NCI-H2227 treated with DMSO at 0.1 percent for 48 hours (cell line): ENCODE results near the gene MELTF.
"Not testable (repeated sequence)": the region's sequence is repeated elsewhere in the genome, so short reads cannot be mapped to it uniquely, and the experiment has no call there.

ENCODE experiments used
- DNase-seq: peaks from one replicate; lab custom pipeline; 2025; lab: John Stamatoyannopoulos, UW

The MELTF gene

DNA sequence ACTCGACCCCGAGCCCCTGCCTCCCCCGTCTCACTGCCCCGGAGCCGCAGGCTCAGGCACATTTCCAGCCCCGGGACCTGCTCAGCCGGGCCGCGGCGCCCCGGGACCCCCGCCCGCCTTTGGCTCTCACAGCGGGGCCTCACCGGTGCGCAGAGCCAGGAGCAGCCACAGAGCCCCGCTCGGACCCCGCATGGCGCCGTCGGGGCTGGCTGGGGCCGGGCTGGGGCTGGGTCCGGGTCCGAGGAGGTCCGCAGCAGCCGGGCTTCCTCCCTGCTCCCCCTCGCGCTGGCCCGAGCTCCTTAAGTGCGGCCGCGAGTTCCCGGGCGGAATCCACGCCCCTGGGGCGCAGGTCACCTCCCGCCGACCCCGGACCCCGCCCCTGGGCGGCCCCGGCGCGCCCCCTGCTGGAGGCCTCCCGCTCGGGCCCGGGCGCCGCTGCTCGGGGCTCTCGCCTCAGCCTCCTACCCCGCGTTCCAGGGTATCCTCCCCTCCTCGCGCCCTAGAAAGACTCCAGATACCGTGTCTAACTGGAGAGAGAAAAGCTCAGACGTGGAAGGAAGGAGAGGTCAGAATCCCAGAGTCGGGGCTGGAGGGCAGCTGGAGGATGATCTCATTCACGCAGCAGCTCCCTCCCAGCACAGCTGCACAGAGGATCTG, at the start of gene MELTF:
Gene MELTF (minus strand): TSS at position 307 of the 657 bp plus-strand sequence. CDS start 115 bp downstream, at position 192.
- DNase-seq, result no peak

DNA sequence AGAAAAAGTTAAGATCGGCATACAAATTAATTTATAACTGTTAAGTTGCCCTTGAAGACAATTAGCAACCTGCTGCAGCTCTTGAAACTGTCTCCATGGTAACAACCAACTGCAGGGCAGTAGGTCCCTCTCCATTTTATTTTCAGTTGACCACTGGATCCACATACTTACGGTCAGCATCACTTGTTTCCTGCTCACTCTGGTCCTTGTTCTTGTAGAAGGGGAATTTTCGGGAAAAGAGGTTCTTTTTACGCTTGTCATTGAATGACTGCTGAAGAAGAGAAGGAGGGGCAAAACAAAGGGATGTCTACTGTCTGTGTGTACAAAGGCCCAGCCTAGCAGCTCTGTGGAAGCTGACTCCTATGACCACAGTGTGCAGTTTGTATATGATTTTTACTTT, 46.8 kb upstream of the MELTF start:
- DNase-seq, result no peak

DNA sequence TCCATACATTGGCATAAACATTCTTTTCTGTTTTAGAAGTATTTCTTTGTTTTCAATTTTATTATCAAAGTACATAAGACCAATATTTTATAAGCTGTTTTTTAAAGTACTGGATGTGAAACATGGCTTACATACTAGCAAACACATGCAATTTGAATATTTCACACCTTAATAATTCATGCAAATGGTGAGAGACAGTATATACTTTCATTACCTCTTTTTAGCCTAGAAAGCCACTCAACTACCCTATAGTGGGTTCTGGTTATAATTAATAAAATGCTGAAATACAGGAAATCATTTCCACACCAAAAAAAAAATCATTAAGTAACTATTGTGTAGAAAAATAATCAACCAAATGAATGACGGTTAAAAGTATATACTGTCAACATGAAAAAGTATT, 38.5 kb upstream of the MELTF start:
- no peak for DNase-seq

DNA sequence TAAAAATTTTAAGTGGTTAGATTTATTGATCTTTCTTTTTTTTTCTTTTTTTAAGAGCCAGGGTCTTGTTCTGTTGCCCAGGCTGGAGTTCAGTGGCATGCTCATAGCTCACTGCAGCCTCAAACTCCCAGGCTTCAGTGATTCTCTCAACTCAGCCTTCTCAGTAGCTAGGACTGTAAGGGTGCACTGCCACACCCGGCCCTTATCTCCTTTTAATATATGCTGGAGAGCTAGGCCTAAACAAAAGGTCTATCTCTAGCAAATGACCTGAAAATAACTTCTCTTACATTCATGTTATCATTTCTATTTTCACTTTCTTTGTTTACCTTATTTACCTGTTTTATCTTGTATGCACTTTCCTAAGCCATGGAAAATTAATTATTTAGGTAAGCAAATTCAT, 35.2 kb upstream of the MELTF start:
- DNase-seq, result no peak

DNA sequence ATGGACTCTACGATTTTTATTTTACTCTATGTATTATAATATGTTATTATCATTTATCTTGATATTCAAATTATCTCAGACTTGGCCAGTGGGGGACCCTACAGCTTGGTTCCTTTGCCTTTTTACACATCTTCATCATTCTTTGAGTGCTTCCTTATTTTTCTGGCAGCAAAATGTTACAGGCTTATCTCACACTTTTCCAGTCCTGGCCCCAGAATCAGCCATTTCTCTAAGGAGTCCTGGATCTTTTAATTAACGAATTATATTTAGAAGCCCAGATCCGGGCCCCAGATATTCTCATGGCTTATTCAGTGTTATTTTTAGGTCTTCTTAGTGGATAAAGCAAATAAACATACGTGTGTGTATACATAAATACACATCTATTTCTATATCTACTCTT, 32.8 kb upstream of the MELTF start:
- DNase-seq, result no peak

DNA sequence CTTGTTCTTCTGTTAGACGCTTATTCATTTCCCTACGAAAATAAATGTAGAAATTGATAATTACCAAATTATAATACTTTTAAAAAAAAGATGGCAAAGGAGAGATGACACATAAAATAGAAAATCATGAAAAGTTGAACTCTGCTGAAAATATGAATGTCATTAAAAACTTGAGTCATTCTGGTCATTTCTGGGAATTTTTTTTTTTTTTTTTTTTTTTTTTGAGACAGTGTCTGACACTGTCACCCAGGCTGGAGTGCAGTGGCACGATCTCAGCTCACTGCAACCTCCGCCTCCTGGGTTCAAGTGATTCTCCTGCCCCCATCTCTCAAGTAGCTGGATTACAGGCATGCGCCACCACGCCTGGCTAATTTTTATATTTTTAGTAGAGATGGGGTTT, 22.0 kb upstream of the MELTF start:
- not testable (repeated sequence) for DNase-seq

DNA sequence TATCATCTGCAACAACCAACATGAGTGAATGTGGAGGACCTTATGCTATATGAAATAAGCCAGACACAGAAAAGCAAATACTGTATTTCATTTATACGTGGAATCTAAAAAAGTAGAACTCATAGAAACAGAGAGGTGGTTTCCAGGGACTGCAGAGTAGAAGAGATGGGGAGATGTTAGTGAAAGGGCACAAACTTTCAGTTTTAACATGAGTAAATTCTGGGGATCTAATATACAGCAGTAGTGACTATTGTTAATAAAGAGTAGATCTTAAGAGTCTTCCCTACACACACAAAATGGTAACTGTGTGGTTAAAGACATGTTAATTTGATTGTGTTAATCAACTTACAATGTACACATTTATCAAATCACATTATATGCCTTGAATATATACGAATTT, 20.9 kb upstream of the MELTF start:
- no peak for DNase-seq

DNA sequence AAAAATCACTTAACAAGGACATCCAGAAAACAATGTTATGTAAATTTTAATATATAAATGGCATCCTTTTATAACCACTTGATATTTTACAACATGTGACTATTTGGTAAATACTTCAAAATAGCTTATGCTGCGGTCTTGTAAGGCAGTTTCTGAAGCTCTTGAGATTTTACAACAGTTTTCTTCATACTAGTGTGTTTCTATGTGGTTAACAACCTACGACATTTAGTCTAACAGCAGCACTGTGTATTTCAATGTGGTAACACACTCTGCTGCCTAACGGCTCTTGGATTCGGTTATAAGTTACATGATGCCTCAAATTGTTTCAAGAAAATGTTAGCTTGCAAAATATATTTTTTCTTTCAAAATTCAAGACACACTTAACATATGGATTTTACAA, 12.9 kb upstream of the MELTF start:
- no peak for DNase-seq

DNA sequence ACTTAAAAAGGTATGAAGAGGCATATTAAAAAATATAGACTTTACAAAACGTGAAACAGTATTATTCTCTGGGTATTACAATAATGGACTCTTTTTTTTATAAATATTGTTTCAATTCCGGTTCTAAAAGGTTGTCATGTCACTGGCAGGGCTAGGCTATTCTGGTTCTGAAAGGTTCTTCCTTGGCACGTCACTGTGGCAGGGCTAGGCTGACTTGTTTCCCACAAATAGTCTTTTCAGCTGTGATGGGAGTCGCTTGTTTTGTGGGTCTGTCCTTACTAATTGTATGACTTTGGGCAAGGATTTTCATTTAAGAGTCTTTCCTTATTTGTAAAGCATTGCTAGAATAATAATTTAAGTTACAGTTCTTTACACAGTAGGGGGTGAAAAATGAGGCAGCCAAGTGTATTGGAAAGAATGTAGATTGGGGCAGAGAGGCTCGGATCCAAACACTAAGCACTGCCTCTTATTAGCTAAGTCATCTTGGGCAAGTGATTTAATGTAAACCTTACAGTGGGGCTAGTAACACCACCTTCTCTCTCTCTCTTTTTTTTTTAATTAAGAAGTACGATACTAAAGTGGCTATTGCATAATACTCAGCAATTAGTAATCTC, 12.4 kb upstream of the MELTF start:
- no peak for DNase-seq

DNA sequence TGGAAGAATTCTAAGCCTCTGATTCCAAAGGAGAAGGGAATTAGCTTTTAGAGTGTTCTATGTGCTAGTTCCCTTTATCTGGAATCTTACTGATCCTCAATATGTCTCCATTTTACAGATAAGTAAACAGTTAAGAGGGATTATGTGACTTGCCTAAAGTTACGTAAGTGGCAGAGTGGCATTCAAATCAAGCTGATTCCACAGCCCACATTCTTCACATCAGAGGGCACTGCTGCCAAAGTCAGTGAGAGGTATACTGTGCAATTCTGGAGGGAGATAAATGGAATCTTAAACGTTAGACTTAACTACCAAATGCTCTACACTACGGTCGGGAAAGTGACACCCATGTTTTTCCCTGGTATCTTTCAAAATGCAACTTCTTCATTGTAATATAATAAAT, 11.0 kb upstream of the MELTF start:
- DNase-seq, result no peak

DNA sequence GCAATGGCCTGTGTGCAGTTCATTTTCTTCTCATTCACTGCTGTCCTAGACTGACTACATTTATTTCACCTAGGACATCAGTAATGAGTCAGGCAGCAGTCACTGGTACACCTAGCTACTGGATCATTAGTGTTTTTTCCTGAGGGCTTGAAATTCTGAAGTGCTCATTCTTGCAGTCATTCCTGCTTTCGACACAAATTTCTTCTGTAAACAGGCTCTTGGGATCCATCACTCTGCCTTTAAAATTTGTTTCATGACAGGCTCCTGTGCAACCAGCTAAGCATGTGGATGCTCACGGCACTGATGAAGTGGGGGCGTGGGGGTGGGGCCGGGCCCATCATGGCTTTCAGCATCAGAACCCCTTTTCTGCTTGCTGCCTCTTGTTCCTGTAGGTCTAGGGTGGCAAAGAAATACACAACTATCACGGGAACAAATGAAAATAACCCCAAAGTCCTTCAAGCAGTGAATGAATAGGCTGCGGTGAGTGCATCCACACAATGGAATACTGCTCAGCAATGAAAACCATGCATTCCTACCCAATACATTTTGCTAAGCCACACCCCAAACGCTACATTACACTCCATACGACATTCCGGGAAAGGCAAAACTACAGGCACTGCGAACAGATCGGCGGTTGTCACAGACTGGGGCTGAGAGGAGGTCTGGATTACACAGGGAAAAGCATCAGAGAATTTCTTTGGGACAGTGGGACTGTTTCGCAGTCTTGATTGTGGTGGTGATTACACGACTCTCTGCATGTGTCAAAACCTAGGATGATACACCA, 9.3 kb upstream of the MELTF start:
- no peak for DNase-seq

DNA sequence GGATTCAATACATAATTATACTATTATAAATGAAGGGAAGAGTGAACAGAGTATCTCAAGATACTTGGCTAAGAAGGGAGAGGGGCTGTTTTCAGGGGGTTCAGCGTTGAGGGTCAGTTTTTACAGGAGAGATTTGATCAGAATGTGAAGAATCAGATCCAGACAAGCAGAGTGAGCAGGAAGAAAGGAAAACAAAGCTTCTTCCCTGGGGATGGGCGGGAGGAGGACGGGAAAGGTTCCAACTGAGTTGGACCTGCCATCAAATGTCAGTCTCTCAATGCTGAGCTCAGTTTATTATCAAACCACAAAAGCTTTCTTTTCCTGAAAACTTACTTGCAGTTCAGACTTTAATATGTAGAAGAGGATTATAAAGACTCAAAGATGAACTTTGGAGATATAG, 6.0 kb upstream of the MELTF start:
- DNase-seq, result no peak

DNA sequence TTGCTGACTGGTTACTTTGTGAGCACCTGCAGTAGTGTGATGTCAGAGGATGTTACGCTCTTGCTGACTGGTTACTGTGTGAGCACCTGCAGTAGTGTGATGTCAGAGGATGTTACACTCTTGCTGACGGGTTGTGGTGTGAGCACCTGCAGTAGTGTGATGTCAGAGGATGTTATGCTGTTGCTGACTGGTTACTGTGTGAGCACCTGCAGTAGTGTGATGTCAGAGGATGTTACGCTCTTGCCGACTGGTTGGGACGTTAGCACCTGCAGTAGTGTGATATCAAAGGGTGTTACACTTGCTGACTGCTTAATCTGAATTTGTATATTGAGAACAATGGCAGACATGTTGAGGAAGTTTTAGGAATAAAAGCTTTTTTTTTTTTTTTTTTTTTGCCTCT, 5.2 kb upstream of the MELTF start:
- not testable (repeated sequence) for DNase-seq

DNA sequence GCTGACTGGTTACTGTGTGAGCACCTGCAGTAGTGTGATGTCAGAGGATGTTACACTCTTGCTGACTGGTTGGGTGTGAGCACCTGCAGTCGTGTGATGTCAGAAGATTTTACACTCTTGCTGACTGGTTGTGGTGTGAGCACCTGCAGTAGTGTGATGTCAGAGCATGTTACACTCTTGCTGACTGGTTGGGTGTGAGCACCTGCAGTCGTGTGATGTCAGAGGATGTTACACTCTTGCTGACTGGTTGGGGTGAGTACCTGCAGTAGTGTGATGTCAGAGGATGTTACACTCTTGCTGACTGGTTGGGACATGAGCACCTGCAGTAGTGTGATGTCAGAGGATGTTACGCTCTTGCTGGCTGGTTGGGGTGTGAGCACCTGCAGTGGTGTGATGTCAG, 4.1 kb upstream of the MELTF start:
- not testable (repeated sequence) for DNase-seq

DNA sequence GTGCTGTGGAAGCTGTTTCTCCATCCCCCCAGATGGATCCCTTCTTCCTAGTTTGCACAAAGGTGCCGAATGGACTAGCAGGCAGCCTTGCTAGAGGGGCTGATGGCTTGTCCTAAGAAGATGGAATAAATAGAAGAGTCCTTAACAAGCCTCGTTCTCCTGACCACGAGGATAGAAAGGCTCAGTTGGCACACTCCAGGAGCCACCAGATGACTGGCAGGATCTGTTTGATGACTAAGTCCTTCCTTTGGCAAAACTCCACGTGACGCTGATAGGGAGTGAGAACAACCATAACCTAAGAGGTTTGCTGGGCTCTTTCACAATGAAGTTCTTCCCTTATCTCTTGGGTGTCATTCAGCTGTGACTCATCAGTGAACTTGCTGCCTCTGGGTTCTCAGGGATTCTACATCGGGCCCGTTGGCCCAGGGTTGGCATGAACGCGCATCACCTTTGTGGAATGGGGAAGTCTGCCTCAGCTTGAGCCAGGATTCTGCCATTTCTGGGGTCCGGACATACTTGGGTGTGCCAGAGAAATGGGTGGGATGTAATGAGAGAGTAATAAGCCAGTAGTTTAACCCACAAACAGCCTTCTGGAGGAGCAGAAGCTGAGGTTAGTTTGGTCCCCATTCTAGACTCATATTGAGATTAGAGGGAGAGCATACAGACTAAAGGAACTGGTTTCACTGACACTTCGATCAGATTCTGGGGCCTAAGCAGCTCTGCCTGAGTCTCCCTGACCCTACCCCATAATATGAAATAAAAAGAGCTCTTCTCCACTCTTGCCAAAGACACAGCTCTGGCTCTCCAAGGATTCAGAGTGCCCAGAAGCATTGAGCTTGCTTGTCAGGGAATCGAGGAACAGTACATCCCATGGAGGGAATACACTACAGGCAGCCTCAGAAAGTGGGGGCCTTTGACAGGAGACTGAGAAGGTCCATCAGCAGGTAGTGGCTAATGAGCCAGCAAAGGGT, 2.0 kb upstream of the MELTF start:
- DNase-seq, result no peak

DNA sequence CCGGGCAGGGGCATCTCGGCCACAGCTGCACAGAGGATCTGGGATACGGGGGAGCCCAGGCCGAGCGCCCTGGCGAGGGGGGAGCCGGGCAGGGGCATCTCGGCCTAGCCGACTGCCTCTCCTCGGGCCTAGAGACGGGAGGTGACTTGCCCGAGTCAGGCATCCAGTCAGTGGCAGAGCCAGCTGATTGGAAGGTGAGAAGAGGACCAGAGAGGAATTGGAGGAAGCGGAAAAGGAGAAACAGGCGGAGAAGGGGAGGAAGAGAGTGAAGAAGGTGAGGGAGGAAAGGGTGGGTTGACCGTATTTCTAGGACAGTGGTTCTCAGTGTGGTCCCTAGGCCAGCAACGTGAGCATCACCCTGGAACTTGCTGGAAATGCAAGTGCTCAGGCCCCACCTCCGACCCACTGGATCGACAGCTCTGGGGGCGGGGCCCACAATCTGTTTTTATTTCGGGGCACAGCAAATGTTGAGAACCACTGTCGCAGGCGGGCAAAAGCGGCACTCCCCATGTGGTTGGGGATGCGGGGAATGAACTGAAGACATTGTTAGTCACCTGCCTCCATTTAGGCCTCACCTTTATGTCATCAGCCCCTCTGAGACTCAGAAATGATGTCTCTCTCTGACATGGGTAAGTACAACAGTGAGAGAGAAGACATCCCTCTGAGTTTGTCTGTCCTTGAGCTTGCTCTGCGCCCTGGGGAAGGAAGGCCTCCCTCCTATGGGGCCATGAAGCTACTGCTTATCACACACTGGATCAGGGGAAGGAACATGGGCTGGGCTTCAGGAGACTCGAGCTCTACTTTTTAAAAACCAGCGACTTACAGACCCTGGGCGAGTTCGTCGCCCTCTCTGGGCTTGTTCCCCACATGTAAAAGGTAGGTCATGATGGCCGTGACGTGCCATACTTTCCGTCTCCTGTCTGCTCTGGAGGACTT, 1.0 kb upstream of the MELTF start:
- DNase-seq, result no peak

DNA sequence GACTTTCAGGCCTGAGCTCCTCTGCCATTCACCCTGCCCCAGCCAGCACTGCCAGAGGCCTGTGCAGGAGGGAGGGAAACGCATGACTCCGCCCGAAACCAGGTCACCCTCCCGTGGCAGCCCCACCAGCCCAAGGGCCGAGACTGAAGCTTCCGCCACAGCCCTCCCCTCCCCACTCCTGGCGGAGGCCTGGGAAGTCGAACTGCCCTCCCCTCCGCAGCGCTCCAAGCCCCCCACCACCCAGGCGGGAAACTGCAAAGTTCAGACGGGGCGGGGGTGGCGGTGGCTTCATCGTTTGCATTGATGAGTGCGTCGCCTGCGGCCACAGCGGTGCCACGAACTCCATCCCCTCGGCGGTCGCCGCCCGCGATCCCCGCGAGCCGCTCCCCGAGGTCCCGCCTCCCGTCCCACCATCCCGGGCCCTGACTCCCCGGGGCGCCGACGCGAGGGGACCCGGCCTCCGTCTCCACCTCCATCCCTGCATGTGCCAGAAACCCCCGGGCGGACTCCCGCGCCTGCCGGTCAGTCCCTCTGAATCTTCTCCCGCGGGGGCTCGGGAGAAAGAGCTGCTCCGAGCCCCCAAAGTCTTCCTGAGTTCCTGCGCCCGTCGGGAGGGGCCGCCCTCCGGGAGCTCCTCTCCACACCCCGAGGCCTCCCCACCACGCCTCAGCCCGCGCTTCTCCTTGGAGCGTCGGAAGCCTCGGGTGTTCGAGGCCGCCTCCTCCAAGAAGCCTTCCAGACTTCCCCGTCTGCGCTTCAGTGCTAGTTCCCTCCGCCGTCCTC, 698 bp downstream of the MELTF start:
- DNase-seq, result no peak

DNA sequence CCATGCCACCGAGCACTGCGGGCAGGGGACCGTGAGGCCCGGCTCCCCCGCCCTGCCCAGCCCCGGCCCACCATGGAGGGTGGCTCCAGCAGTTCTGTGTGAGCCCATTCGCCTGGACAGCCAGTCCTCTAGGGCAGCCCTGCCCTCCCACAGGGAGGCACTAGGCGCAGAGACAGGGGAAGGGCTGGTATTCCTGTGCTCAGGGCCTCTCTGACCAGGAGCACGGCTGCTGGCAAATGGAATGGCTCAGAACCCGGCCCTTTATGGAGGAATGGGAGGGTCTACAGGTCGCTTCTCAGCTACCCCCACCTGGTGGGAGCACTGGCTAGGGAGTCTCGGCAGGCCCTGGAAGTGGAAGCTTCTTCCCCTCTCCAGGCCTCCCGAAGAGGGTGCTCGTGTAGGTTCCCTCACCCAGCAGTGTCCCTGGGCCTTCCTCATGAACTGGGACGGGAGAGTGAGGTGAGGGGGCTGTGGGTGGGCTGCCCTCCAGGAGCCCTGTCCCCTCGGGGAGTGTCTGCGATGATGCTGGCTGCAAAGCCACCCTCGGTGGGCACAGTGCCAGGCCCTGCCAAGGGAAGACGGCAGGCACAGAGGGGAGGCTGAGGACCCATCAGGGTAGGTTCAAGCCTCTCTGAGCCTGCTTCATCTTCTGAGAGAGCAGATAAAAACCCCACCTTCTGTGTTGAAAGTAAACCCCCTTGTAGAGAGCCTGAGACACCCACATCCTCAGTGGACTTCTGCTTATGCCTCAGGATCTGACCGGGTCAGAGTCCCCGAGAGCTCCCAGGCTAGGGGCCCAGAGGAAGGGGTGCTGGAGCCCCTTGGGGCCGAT, 1.5 kb downstream of the MELTF start:
- no peak for DNase-seq

DNA sequence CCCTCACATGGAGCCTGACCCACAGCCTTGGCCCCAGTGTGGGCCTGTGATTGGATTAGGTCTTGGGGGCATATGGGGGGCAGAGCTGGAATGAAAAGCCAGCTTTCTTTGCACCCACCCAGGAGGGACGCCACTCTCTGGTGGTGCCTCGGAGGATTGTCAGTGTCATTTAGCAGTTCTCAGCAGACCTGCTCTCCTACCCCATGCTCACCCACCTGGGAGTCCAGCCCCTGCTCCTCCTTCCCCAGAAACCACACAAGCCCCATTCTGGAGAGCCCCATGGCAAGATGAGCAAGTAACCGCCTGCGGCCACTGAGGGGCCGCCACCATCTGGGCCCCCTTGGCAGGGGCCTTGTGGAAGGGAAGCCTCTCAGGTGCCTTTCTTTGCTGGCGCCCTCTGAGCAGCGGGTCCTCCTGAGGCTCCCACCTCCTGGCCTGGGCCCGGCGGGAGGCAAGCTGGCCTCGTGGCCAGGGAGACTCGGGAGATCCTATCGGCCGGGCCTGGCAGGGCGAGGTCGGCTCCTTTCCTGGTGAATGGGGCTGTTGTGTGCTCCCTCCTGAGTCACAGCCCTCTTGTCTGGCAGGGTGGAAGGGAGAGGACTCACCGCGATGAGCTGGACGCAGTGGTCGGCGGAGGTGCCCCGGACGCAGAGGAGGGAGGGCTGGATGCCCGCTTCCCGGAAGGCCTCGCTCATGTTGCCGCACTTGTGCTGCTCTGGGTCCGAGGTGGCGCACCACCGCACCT, 2.3 kb downstream of the MELTF start:
- DNase-seq, result no peak
